Caco-2 (cell line): ENCODE measurements around the gene SNAPC3. TPM values are rescaled to one million over a fixed set of nuclear protein-coding genes. Genes with fewer than 3 reads are reported as not detected.
"Not testable (repeated sequence)": the region's sequence is repeated elsewhere in the genome, so short reads cannot be mapped to it uniquely, and the experiment has no call there.

Experiments
- BruUV-seq: library from RNA; stranded (reverse); fragments of 400-500 nt; replicated peaks from 2 replicates; lab custom pipeline; 2021; lab: Mats Ljungman, UMichigan
- CTCF ChIA-PET: fragments of 300-600 bp; sonication (Branson Sonifier 250); formaldehyde crosslinking; loops from one replicate; lab custom pipeline; 2022; ENCODE audit warnings: antibody characterized with exemption; lab: Charles Lee
- POLR2A ChIA-PET: fragments of 300-600 bp; sonication (Branson Sonifier 250); formaldehyde crosslinking; loops from one replicate; lab custom pipeline; 2022; ENCODE audit warnings: antibody characterized with exemption; lab: Charles Lee
- DNase-seq, 2 experiments: peaks; one replicate each; pipeline versions ENCODE4 v3.0.0 to v3.0.0-alpha.2; 2020 to 2022
- H3K27me3 ChIP-seq: replicated peaks from 2 replicates; pipeline ENCODE4 v1.6.0; 2011; ENCODE audit warnings: low read length; ENCODE audit not compliant: control insufficient read depth, insufficient read depth
- H3K36me3 ChIP-seq: 2 replicates; pipeline ENCODE4 v1.5.1; 2011; ENCODE audit warnings: low read length; ENCODE audit not compliant: control insufficient read depth, insufficient read depth
- H3K4me1 ChIP-seq: fragments of 250-450 bp; sonication (Bioruptor Pico); 2 replicates; pipeline ENCODE4 v1.5.1; 2020; ENCODE audit warnings: mild to moderate bottlenecking
- H3K4me3 ChIP-seq: 2 replicates; pipeline ENCODE4 v1.5.1; 2011; ENCODE audit warnings: low read depth, mild to moderate bottlenecking, control low read depth, low read length
- H3K9me3 ChIP-seq: fragments of 250-450 bp; sonication (Bioruptor Pico); 2 replicates; pipeline ENCODE4 v1.5.1; 2020; ENCODE audit warnings: mild to moderate bottlenecking, moderate library complexity
- H3K27ac Mint-ChIP-seq: one replicate; pipeline ENCODE4 v1.8.0; 2022; ENCODE audit warnings: mixed read lengths; ENCODE audit not compliant: unreplicated experiment
- H3K27me3 Mint-ChIP-seq: one replicate; pipeline ENCODE4 v1.8.0; 2022; ENCODE audit warnings: mixed read lengths; ENCODE audit not compliant: insufficient read depth, unreplicated experiment
- H3K36me3 Mint-ChIP-seq: one replicate; pipeline ENCODE4 v1.8.0; 2022; ENCODE audit warnings: mild to moderate bottlenecking, mixed read lengths; ENCODE audit not compliant: insufficient read depth, unreplicated experiment
- H3K4me1 Mint-ChIP-seq: one replicate; pipeline ENCODE4 v1.8.0; 2022; ENCODE audit warnings: low read depth, mixed read lengths; ENCODE audit not compliant: unreplicated experiment
- H3K4me3 Mint-ChIP-seq: one replicate; pipeline ENCODE4 v1.8.0; 2022; ENCODE audit warnings: mild to moderate bottlenecking, moderate library complexity, mixed read lengths; ENCODE audit not compliant: unreplicated experiment
- H3K9me3 Mint-ChIP-seq: one replicate; pipeline ENCODE4 v1.8.0; 2022; ENCODE audit warnings: mixed read lengths; ENCODE audit not compliant: unreplicated experiment
- CTCF ChIP-seq, 2 experiments: fragments of 200-600 bp in 1 of 2; IDR thresholded peaks; 1 replicate in 1 of 2; 2 replicates in 1 of 2; pipeline versions ENCODE4 v1.5.1 to v1.8.0; 2011 to 2022; ENCODE audit warnings: antibody characterized with exemption in 1 of 2, control low read depth in 1 of 2, inconsistent platforms in 1 of 2, low read depth in 1 of 2, low read length in 1 of 2, mild to moderate bottlenecking in 1 of 2, moderate library complexity in 1 of 2; ENCODE audit not compliant: insufficient read depth in 1 of 2, severe bottlenecking in 1 of 2, unreplicated experiment in 1 of 2
- intact Hi-C: fragments of 100-400 bp; cut with micrococcal nuclease; formaldehyde crosslinking; loops from one replicate; pipeline ENCODE4 v1.10.0; 2022; ENCODE audit not compliant: unreplicated experiment
- total RNA-seq: library from RNA; stranded (reverse); gene quantifications from 2 replicates; pipeline ENCODE4 v1.2.3, GENCODE V29; 2022

SNAPC3 gene
- total RNA-seq, 1 experiment from 2014 or later: 21.1 TPM

GRCh38 chr9:15374825-15375224 lies 47.9 kb upstream of the SNAPC3 start:
- no peak for TF ChIP-seq CTCF (IDR thresholded peaks at IDR 0.05; ENCODE audit: insufficient read depth in 1 of 2, low read depth in 1 of 2, low read length in 1 of 2, severe bottlenecking in 1 of 2, unreplicated experiment in 1 of 2)
- H3K4me1 ChIP-seq: peaks cover 5% of the 10 kb centered on the region; the same call in 1 of the 2 replicates
- Mint-ChIP-seq H3K27me3 (no peaks in the 10 kb centered on the region), H3K9me3 (peaks cover 20% of the 10 kb centered on the region), H3K4me3 (no peak overlapping the region), H3K4me1 (peaks cover 13% of the 10 kb centered on the region), H3K27ac (no peak overlapping the region), H3K36me3 (no peaks in the 10 kb centered on the region)
- CTCF ChIA-PET: no interaction called here
- BruUV-seq: no TSS peak
- H3K27me3 ChIP-seq: no peaks in the 10 kb centered on the region
- POLR2A ChIA-PET: no interaction called here
- H3K9me3 ChIP-seq: no peaks in the 10 kb centered on the region
- no peaks in the 10 kb centered on the region for H3K36me3 ChIP-seq
- DNase-seq: no peak
- intact Hi-C loops: no loop called here
- no peak overlapping the region for H3K4me3 ChIP-seq

GRCh38 chr9:15377625-15378540 lies 44.8 kb upstream of the SNAPC3 start:
- TF ChIP-seq CTCF (IDR thresholded peaks at IDR 0.05; ENCODE audit: insufficient read depth in 1 of 2, low read depth in 1 of 2, low read length in 1 of 2, severe bottlenecking in 1 of 2, unreplicated experiment in 1 of 2): no peak
- intact Hi-C loops: no loop called here
- Mint-ChIP-seq H3K27me3 (no peaks in the 10 kb centered on the region), H3K4me3 (no peak overlapping the region), H3K27ac (no peak overlapping the region), H3K36me3 (no peaks in the 10 kb centered on the region), H3K9me3 (peaks cover 22% of the 10 kb centered on the region), H3K4me1 (peaks cover 4% of the 10 kb centered on the region)
- ChIA-PET POLR2A (no interaction called here), CTCF (no interaction called here)
- peaks cover 5% of the 10 kb centered on the region; the same call in 1 of the 2 replicates for H3K4me1 ChIP-seq
- no peaks in the 10 kb centered on the region for H3K36me3 ChIP-seq
- H3K4me3 ChIP-seq: no peak overlapping the region
- no TSS peak for BruUV-seq
- no peaks in the 10 kb centered on the region for H3K27me3 ChIP-seq
- H3K9me3 ChIP-seq: no peaks in the 10 kb centered on the region
- no peak for DNase-seq

GRCh38 chr9:15379317-15379716 lies 43.4 kb upstream of the SNAPC3 start:
- H3K9me3 Mint-ChIP-seq: peaks cover 22% of the 10 kb centered on the region
- H3K27me3 ChIP-seq, H3K36me3 Mint-ChIP-seq, H3K4me1 Mint-ChIP-seq, H3K4me1 ChIP-seq, H3K36me3 ChIP-seq, H3K27ac Mint-ChIP-seq, DNase-seq, H3K27me3 Mint-ChIP-seq, BruUV-seq, CTCF ChIA-PET, H3K4me3 ChIP-seq, H3K4me3 Mint-ChIP-seq, intact Hi-C loops, H3K9me3 ChIP-seq, POLR2A ChIA-PET: not testable (repeated sequence)

- H3K4me3 ChIP-seq, CTCF ChIA-PET, H3K27me3 Mint-ChIP-seq, H3K4me3 Mint-ChIP-seq, H3K4me1 Mint-ChIP-seq, H3K4me1 ChIP-seq, BruUV-seq, H3K36me3 ChIP-seq, intact Hi-C loops, H3K9me3 ChIP-seq, H3K27ac Mint-ChIP-seq, POLR2A ChIA-PET, H3K36me3 Mint-ChIP-seq, H3K27me3 ChIP-seq, DNase-seq: not testable (repeated sequence)
- peaks cover 22% of the 10 kb centered on the region for H3K9me3 Mint-ChIP-seq
Measured at GRCh38 chr9:15379888-15380287, 42.8 kb upstream of the SNAPC3 start.
